Stimulated activated naive CD8-positive, alpha-beta T cell treated with anti-CD3 and anti-CD28 coated beads, Interleukin-15, amount 100 ng/mL, for 72 hours (primary cell): ENCODE data around the gene SMOC1.

Source experiments
- ATAC-seq: fragments of 150-1000 bp; cut with Tn5 transposase; 2 replicates; pipeline ENCODE4 v1.10.0; 2021; ENCODE audit warnings: mild to moderate bottlenecking, moderate library complexity
- DNase-seq, 2 donors: peaks; one replicate each; pipeline ENCODE4 v3.0.0; 2021 to 2022
- H3K27ac Mint-ChIP-seq, 2 donors: one replicate each; pipeline ENCODE4 v1.8.0; 2022; ENCODE audit warnings: mild to moderate bottlenecking in 2 of 2, mixed read lengths in 2 of 2, moderate library complexity in 2 of 2
- H3K27me3 Mint-ChIP-seq: one replicate; pipeline ENCODE4 v1.8.0; 2022; ENCODE audit warnings: mixed read lengths
- H3K4me1 Mint-ChIP-seq: one replicate; pipeline ENCODE4 v1.8.0; 2022; ENCODE audit warnings: mild to moderate bottlenecking, mixed read lengths
- H3K4me3 Mint-ChIP-seq, 2 donors: one replicate each; pipeline ENCODE4 v1.8.0; 2022; ENCODE audit warnings: mild to moderate bottlenecking in 2 of 2, mixed read lengths in 2 of 2, moderate library complexity in 1 of 2
- H3K9me3 Mint-ChIP-seq, 2 donors: one replicate each; pipeline ENCODE4 v1.8.0; 2022; ENCODE audit warnings: mixed read lengths in 2 of 2

The SMOC1 gene

DNA sequence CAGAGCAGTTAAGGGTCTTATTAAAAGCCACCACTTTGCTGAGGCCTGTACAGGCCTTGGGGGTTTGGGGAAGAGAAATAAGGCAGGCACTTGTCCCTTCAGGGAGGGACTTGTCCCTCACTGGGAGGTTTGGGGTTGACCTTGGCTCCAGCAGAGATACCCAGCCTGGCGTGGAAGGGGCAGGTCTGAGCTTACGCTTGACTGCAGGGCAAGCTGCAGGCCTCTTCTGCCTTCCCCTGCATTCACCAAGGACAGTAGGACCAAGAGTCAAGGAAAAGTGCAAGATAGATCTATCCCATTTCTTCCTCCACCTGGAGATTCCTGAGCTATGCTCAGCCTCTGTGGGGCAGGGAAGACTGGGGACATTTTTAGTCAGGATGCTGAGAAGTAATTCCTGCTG lies 154.3 kb downstream of the SMOC1 start:
- Mint-ChIP-seq H3K27me3 (peaks cover 17% of the 10 kb centered on the region), H3K4me1 (no peaks in the 10 kb centered on the region), H3K9me3 (no peaks in the 10 kb centered on the region), H3K27ac (no peak overlapping the region), H3K4me3 (no peak overlapping the region)
- DNase-seq (no peak), ATAC-seq (no peak)

DNA sequence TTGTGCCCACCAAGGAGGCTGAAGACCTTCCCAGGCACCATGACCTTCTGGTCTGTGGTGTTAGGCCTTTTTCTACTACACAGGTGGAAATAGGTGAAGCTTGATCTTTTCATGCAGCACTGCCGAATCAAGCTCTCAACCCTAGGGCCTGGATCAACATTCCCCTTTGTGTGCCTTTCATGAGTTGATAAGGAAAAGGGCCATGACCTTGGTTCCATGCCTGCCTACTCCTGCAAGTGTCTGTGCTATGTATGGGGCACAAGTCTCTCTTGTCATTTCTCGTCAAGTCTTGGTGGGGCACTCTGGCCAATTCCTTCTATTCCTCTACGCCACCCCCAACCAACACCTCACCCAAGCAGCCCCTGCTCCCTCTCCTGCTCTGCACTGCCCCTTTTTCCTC lies 155.0 kb downstream of the SMOC1 start:
- Mint-ChIP-seq H3K27ac (no peak overlapping the region), H3K27me3 (peaks cover 24% of the 10 kb centered on the region), H3K4me3 (no peak overlapping the region), H3K9me3 (no peaks in the 10 kb centered on the region), H3K4me1 (no peaks in the 10 kb centered on the region)
- ATAC-seq (no peak), DNase-seq (no peak)

DNA sequence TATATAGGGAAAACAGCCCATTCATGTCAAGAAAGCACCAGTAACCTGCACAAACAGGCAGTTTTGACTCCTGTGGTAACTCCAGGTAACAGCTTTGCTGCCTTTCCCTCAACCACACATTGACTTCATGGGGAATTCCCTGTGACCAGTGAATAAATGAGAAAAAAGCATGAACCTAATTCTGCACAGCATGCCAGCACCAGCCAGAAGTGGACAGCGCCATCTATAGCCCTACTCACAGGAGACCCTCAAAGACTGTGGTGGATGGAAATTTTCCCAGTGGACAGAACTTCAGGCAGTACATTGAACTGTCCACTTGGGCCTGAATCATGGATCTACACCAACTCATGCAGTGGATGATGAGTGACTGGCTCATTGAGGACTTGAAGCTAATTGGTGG lies 157.4 kb downstream of the SMOC1 start:
- no peak overlapping the region for H3K27ac Mint-ChIP-seq
- ATAC-seq (peak; percentile 67), DNase-seq (no peak)
- H3K9me3 Mint-ChIP-seq, result no peaks in the 10 kb centered on the region
- no peaks in the 10 kb centered on the region for H3K4me1 Mint-ChIP-seq
- no peak overlapping the region for H3K4me3 Mint-ChIP-seq
- peaks cover 34% of the 10 kb centered on the region for H3K27me3 Mint-ChIP-seq

DNA sequence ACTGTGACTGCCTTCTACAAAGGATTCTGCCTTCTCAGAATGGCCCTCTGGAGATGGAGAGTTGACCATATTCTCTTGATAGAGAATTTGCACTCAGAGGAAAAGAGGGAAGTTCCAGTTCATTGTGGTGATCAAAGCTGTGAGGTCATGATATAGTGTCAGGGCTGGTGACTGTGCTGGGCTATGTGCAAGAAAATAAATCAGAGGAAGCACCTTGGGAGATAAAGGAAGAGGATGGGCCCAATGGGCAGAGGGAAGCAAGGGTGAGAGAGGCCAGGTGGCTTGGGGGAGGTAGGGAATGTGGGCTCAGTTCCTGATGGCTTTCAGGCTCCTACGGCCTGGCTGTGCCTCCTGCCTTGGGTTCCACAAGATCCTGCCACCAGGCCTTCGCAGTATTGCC lies 163.8 kb downstream of the SMOC1 start:
- DNase-seq (no peak), ATAC-seq (no peak)
- Mint-ChIP-seq H3K27me3 (peaks cover 44% of the 10 kb centered on the region), H3K4me3 (no peak overlapping the region), H3K27ac (no peak overlapping the region), H3K9me3 (no peaks in the 10 kb centered on the region), H3K4me1 (no peaks in the 10 kb centered on the region)

DNA sequence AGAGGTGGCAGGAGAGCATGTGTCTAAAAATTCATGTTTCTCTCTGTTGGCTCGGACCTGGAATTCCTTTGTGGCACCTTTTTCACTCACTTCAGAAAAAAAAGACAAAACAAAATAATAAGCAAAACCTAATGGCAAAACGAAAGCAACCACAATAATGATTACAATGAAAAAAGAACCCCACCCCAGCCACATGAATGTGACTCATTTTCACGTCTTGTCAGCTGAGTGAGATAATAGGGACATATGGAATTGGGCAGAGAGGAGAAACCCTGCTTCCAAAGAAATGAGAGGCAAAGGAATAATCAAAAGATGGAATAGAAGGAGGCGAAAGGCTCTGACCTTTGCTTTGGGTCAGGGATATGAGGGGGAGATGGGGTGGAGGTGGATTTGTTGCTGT lies 166.1 kb downstream of the SMOC1 start:
- Mint-ChIP-seq H3K27ac (peak overlapping the region in 1 of 2 donors; percentile 37), H3K9me3 (no peaks in the 10 kb centered on the region), H3K27me3 (peaks cover 28% of the 10 kb centered on the region), H3K4me1 (no peaks in the 10 kb centered on the region), H3K4me3 (no peak overlapping the region)
- DNase-seq, result no peak
- ATAC-seq, result no peak

DNA sequence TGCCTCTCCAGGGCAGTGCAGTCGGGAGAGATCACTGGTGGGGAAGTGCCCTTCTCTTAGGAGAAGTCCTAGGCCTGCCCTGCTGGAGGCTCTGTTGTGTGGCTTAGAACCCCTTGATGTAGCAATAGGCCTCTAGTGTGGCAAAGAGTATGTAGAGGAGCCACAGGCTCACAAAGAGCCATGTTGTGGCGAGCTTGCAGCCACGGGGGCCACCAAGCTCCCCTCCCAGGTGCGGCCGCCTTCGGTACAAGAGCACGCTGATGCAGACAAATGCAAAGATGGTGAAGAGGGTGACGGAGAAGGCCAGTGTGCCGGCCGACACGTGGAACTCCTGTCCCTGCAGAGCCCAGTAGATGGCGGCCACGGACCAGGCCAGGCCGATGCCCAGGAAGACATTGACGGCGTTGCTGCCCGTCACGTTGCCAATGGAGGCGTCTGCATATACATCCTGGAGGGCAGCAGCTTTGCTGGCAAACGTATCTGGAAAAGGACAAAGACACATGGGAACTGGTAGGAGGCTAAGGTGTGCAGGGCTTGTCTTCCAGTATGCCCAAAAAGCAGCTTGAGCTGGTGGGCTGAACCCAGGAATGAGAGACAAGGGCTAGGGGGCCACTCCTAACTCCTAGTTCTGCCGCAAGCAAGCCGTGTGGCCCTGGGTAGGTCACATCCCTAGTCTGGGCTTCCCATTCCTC lies 166.8 kb downstream of the SMOC1 start:
- DNase-seq (no peak), ATAC-seq (no peak)

DNA sequence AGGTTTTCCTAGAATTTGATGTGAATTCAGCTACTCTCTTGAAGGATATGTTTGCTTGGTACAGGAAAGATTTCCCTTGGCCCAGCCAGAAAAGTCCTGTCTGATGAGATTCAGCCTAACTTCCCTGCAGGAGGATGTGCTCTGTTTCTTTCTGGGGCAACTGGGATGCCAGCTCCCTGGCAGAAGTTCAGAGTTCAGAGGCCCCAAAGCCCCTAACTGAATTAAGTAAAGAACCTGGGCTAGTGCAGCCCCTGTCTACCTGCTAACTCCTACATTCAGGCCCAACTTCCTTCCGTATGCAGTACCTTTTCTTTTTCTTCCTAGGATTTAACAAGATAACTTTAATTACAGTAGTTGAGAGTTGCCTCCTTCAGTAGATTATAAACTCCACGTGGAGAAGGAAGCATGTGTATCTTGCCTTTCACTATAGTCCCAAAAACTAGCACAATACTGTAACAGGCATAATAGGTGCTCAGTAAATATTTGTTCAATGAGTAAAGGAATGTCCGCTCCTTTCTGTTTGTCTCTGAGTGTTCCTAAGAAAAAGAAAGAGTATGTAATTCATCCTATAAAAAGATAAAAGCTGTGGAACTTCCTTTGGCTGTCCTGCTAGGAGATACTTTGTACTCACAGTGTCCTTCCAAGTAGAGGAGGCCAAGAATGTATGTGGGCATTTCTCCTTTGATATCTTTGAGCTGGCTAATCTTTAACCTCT lies 168.5 kb downstream of the SMOC1 start:
- Mint-ChIP-seq H3K9me3 (no peaks in the 10 kb centered on the region), H3K4me1 (peaks cover 6% of the 10 kb centered on the region), H3K4me3 (no peak overlapping the region), H3K27ac (no peak overlapping the region), H3K27me3 (peaks cover 13% of the 10 kb centered on the region)
- no peak for DNase-seq
- no peak for ATAC-seq

More for the DNA sequence above, 166.8 kb downstream of the SMOC1 start:
- no peak overlapping the region for H3K4me3 Mint-ChIP-seq
- H3K9me3 Mint-ChIP-seq, result no peaks in the 10 kb centered on the region
- peaks cover 21% of the 10 kb centered on the region for H3K27me3 Mint-ChIP-seq
- H3K4me1 Mint-ChIP-seq, result no peaks in the 10 kb centered on the region
- peak overlapping the region in 1 of 2 donors; percentile 37 for H3K27ac Mint-ChIP-seq

DNA sequence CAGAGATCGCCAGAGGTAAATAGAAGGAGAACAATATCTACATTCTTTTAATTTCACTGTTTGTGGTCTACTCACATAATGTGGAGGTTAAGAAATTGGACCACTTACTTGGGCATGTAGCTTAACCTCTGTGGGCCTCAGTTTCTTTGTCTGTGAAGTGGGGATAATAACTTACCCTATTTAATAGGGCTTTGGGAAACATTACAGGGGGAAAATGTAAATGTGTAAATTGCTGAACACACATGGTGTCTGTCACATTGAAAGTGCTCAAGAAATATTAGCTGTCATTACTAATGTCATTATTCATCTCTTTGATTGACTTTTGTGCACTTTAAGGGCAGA lies 169.1 kb downstream of the SMOC1 start:
- Mint-ChIP-seq H3K9me3 (no peaks in the 10 kb centered on the region), H3K4me3 (no peak overlapping the region), H3K27me3 (peaks cover 10% of the 10 kb centered on the region), H3K4me1 (peaks cover 7% of the 10 kb centered on the region), H3K27ac (no peak overlapping the region)
- no peak for ATAC-seq
- DNase-seq, result no peak

DNA sequence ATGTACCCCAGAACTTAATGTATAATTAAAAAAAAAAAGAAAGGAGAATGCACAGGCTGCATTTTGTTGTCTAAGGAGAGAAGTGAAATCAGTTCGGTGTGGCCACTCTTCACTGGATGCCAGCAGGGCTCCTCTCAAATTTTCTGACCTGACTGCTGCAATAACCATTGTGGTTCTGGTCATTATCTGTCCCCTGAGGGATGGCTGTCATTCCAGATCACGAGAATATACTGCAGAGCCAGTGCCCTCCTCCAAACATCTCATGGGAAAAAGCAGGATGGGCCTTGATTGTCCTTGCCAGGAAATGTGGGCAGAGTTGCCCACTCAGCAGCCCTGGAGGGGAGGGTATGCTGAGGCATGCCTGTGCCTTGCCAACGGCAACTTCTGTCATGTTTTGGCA lies 170.4 kb downstream of the SMOC1 start:
- no peak for ATAC-seq
- no peak overlapping the region for H3K4me3 Mint-ChIP-seq
- H3K9me3 Mint-ChIP-seq, result no peaks in the 10 kb centered on the region
- H3K4me1 Mint-ChIP-seq, result peaks cover 7% of the 10 kb centered on the region
- no peak for DNase-seq
- H3K27me3 Mint-ChIP-seq, result peaks cover 6% of the 10 kb centered on the region
- H3K27ac Mint-ChIP-seq, result no peak overlapping the region

DNA sequence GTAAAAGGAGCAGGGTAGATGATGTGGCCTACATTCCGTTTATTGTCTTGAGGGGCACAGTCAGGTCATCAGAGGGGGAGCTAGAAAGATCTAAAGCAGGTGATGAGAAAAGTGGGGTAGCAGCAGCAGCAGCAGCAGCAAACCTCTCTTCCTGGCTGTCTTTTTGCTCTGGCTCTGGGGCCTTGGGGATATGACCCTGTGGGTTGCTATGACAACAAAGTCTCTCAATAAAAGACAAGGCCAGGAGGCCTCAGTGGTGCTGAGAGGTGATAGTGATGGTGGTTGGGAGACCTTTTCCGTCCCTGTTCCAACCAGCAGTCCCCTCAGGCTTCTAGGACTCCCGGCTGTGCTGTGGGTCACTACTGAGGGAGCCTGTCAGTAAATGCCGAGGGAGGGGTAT lies 170.9 kb downstream of the SMOC1 start:
- ATAC-seq, result no peak
- peaks cover under 1% of the 10 kb centered on the region for H3K27me3 Mint-ChIP-seq
- H3K4me3 Mint-ChIP-seq, result no peak overlapping the region
- no peaks in the 10 kb centered on the region for H3K9me3 Mint-ChIP-seq
- DNase-seq, result no peak
- H3K27ac Mint-ChIP-seq, result no peak overlapping the region
- H3K4me1 Mint-ChIP-seq, result peaks cover 7% of the 10 kb centered on the region

DNA sequence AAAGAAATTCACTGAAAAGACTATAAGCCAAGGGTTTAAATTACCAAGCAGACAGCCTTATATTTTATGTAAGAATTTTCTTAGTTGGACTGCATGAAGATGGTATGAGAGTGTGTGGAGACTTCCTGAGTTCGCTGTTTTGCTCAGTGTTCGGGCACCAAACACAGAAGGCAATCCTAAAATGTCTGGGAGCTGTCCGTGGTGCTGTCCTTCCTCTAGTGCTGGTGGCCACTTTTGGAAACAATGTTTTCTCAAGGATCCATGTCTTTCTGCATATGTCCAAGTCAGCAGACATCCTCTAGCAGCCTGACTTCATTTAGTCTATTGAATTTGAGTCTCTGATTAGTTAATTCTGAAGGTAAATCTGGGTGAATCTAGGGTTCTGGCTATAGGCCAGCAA lies 173.8 kb downstream of the SMOC1 start:
- Mint-ChIP-seq H3K9me3 (no peaks in the 10 kb centered on the region), H3K4me1 (peaks cover 7% of the 10 kb centered on the region), H3K4me3 (no peak overlapping the region), H3K27ac (no peak overlapping the region), H3K27me3 (peaks cover 20% of the 10 kb centered on the region)
- no peak for ATAC-seq
- no peak for DNase-seq

DNA sequence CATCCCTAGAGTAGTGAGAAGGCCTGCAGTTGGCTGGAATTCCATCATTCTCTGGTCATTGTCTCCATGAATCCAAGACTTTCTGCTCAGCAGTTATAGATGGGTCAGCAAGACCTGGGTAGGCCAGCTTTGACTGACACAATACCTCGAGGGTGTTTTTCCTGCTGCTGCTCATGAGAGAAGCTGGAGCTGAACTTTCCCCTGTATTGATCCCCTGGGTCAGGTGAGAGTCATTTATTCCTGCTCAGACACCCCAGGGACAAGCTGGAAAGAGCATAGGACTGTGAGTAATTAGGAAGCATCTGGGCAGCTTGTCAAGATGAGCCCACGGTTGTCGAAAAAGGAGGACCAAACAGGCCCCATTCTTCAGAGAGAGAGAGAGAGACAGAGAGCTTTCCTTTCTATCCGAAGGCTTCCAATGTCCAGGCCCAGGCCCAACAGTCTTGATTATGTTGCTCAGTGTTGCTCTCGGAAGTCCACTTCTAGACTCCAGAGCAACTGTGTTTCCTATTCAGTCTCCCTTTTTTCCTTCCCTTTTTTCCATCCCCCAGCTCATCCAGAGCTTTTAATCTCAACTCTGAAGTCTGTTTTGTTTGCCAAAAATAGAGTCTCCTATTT lies 178.4 kb downstream of the SMOC1 start:
- Mint-ChIP-seq H3K27ac (no peak overlapping the region), H3K27me3 (peaks cover 36% of the 10 kb centered on the region), H3K9me3 (no peaks in the 10 kb centered on the region), H3K4me3 (no peak overlapping the region), H3K4me1 (peaks cover 9% of the 10 kb centered on the region)
- DNase-seq (no peak), ATAC-seq (no peak)

DNA sequence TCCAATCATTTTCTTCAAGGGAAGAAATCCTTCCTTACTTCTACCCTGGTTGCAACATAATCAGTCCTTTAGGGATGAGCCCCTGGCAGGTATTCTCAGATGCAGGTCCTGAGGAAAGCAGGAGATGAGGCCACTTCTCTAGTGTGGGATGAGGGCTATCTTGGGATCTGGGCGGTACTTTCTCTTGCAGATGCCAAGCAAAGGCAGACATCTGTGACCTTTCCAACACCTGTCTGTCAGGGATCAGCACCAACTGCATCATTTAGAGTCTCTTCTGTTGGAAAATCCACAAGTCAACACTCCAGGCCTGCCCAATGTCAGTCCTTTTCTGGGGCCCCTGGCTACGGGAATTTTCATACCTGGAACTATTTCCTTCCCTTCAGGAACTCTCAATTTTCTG lies 180.3 kb downstream of the SMOC1 start:
- H3K9me3 Mint-ChIP-seq, result no peaks in the 10 kb centered on the region
- H3K27ac Mint-ChIP-seq, result no peak overlapping the region
- H3K4me1 Mint-ChIP-seq, result peaks cover 7% of the 10 kb centered on the region
- no peak overlapping the region for H3K4me3 Mint-ChIP-seq
- ATAC-seq, result no peak
- DNase-seq, result no peak
- H3K27me3 Mint-ChIP-seq, result peaks cover 50% of the 10 kb centered on the region

DNA sequence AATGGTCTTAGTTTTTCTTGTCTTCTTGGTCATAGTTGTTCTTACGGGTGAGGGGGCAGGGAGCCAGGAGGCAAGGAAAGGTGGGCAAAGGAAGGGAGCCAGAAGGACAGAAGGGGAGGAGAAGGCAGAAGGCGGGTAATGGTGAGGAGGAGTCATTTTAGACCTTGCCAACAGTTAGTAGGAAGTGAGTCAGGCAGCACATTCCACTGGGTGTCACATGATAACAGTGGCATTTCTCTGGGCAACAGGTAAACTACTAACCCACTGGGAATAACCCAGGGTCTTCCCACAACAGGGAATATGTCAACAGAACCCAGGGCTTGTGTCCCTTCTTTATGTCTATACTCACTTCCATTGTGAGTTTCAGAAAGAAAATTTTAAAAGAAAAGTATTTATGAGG lies 181.9 kb downstream of the SMOC1 start:
- peaks cover 7% of the 10 kb centered on the region for H3K4me1 Mint-ChIP-seq
- H3K4me3 Mint-ChIP-seq, result no peak overlapping the region
- no peak for DNase-seq
- H3K27ac Mint-ChIP-seq, result no peak overlapping the region
- peaks cover 41% of the 10 kb centered on the region for H3K27me3 Mint-ChIP-seq
- ATAC-seq, result no peak
- H3K9me3 Mint-ChIP-seq, result no peaks in the 10 kb centered on the region

DNA sequence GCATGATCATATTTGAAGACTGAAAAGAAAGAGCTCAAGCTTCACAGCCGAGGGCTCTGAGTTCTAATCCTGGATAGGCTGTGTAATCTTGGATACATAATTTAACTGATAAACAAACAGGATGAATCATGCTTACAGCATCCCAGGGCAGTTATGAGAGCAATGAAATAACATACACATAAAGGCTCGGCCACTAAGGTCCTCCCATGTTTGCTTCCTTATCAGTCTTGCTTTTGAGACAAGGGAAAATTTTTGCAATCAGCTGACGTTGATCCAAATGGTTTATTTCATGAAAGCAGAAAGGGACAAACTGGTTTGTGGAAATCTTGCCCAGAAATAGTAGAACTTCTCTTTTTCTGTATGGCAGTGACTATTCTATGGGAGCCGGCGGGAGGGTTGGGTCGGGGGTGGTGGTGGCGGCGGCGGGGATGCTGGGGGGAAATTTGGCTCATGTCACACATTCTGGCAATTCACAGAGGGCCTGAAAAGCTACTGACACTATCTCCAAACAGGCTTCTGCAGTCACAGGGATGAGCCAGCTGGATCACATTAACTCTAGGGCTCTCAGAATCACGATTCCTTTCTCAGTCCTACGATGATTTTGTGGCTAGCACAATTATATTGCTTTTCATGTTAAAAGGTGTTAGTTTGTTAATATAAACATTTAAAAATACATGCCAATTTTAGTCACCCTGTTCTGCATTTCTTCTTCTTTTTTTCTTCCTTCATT lies 185.1 kb downstream of the SMOC1 start:
- H3K9me3 Mint-ChIP-seq, result no peaks in the 10 kb centered on the region
- no peak for DNase-seq
- peaks cover 38% of the 10 kb centered on the region for H3K27me3 Mint-ChIP-seq
- no peak overlapping the region for H3K27ac Mint-ChIP-seq
- peaks cover 7% of the 10 kb centered on the region for H3K4me1 Mint-ChIP-seq
- H3K4me3 Mint-ChIP-seq, result no peak overlapping the region
- no peak for ATAC-seq

DNA sequence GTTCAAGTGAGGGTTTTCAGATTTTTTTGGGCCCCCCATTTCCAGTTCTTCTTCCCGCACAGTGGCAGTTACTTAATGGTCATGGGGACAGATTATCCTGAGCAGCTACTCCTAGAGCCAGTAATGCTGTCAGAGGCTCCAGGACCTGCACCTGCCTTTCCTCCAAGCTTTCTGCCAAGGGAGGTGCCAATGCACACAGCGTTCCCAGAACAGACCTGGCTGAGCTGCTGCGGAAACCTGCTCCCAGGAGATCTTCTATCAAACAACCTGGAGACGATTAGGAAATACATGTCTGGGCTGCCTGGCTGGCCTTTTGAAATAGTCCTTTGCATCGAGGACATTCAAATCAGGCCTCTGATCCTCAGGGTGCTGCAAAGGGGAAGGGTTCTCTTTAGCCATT lies 188.6 kb downstream of the SMOC1 start:
- no peak for DNase-seq
- no peaks in the 10 kb centered on the region for H3K9me3 Mint-ChIP-seq
- peaks cover 48% of the 10 kb centered on the region for H3K27me3 Mint-ChIP-seq
- H3K4me3 Mint-ChIP-seq, result no peak overlapping the region
- ATAC-seq, result no peak
- no peaks in the 10 kb centered on the region for H3K4me1 Mint-ChIP-seq
- H3K27ac Mint-ChIP-seq, result peak overlapping the region in 1 of 2 donors; percentile 13
